HG02870 (cell line): Measurements from ENCODE around the gene KLF3.
"Not testable (repeated sequence)": the region's sequence is repeated elsewhere in the genome, so short reads cannot be mapped to it uniquely, and the experiment has no call there.

Experiments
- ATAC-seq: cut with Tn5 transposase; IDR thresholded peaks from one replicate; pipeline ENCODE4 v1.9.1; 2021; ENCODE audit warnings: mild to moderate bottlenecking, moderate library complexity; ENCODE audit not compliant: unreplicated experiment

The KLF3 gene

DNA sequence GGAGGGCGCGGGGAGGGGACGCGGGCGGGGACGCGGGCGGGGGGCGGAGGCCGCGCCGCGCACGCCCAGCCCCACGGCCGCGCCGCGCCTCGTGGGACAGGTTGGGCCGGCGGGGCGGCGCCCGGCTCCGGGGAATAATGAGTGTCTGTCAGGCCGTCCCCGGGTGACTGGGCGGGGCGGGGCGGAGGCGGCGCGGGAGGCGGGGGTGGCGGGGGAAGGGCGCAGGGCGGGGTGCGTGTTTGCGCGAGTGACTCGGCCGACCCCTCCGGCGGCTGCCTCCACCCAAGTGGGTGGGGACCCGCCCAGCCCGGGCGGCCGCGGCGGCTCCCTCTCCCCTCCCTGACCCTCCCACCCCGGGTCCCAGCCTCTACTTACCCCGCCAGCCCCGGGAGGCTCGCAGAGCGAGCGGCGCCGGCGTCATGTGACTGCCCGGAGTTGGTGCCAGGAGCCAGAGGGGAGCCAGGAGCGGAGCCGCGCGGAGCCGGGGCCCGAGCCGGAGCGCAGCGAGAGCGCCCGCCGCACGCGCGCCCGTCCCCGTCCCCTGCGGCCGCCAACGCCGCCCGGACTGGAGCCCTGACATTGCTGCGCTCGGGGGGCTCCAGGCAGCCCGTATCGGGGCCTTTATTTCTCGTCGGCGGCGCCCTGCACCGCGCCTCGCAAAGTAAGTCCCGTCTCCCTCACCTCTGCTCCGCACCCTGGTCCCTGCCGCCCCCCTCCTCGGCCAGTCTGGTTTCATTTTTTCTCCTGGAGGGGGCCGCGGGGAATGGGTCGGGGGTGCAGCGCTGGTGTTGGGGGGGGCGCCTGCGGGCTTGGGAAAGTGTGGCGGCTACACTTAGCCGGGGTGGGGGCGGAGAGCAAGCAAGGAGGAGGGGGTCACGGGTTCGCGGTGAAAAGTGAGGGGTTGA, at the start of gene KLF3:
Gene KLF3 (plus strand): TSS at position 399 of the 905 bp plus-strand sequence. CDS start 16,427 bp downstream, outside the sequence.
- peak; percentile 75 for ATAC-seq

DNA sequence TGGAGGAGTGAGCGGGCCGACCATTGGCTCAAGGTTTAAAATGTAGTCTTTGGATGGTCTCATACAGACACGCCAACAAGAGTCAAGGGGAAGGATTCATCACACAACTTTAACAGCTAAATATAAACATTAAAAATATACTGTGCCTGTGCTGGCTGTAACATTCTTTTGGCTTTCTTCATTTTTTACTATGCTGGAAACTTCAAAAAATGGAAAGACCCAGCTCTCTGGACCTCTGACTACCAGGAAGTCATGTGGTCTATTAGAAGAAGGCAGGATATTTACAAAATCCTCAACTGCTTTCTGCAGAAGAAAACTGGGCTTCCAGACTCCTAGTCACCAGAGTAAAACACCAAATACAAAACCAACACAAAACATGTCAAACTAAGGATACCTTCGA, 49.8 kb upstream of the KLF3 start:
- ATAC-seq = no peak

DNA sequence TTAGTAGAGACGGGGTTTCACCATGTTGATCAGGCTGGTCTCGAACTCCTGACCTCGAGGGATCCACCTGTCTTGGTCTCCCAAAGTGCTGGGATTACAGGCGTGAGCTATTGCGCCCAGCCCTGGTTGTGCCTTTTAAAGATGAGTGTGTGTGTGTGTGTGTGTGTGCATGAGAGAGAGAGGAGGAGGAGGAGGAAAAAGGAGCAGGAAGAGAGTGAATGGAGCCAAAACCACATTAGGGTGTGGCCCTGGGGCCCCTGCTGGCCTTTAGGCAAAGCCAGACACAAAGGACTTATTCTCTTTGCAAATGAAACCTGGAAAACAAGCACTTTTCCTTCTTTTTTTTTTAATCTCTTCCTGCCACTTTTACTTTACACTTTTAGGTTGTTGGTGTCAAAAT, 48.2 kb upstream of the KLF3 start:
- no peak for ATAC-seq

DNA sequence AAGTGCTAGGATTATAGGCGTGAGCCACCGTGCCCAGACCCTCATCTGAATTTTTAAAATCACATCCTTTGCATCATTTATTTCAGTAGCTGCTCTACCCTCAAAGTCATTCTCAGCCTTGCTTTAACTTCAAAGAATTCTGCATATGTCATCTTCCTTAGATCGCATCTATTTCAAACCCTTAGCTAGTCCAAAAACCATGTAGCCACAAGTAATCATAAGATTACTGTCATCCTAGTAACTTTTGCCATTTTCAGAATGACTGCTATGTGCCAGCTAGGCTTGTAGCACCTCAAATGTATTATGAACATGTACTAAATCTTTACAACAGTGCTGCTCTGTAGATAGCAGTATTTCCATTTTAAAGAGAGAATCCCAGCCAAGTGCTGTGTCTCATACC, 45.5 kb upstream of the KLF3 start:
- ATAC-seq = no peak

DNA sequence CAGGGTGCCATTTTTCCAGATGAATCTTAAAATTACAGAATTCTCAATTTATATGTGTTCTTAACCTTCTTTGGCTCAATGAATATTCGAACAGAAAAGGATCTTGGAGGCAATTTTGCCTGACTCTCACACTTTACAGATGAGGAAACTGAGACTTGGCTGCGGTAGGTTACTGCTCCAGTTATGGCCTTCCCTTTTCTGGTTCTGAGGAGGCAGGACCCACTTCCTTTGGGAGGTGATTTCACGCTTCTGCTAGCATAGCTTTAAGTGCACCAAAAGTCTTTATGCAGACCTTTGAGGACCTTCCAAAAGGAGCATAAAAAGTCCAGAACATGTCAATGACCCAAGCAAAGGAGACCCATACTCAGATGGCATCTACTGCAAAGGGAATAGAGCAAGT, 44.7 kb upstream of the KLF3 start:
- ATAC-seq = no peak

DNA sequence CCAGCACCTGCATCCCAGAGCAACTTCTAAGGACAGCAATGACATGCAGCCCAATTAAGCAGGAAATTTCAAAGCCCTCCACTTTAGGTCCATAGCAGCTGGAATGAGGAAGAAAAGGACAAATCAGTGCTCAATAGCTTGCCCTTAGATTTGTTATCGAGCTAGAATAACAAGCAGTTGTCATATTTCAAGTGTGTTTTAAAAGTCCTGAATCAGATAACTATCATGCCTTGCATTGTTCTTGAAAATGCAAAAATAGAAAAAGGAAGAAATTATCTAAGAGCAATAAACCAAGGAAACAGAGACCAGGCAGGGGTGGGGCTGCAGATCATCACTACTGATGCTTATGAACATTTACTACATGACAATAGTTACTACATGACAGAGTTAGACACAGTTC, 43.9 kb upstream of the KLF3 start:
- no peak for ATAC-seq

DNA sequence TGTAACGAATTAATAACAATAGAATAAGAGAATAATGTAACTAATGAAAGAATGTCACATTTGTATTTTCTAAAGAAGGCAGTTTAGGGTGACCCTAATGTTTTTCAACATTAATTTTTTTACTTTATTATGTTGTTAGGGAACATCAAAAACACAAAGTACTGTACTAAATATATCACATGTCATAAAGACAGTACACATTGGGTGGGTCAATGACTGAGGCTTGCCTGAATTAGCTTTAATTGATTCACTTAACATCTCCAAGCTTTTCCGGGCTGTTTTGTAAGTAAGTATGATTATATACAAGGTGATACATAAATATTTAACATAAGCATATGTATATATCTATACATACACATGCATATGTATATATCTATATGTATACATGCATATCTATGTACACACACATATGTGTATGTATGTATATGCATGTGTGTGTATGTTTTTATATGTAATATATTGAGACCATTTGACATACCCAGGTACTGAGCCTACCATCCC, 43.4 kb upstream of the KLF3 start:
- no peak for ATAC-seq

DNA sequence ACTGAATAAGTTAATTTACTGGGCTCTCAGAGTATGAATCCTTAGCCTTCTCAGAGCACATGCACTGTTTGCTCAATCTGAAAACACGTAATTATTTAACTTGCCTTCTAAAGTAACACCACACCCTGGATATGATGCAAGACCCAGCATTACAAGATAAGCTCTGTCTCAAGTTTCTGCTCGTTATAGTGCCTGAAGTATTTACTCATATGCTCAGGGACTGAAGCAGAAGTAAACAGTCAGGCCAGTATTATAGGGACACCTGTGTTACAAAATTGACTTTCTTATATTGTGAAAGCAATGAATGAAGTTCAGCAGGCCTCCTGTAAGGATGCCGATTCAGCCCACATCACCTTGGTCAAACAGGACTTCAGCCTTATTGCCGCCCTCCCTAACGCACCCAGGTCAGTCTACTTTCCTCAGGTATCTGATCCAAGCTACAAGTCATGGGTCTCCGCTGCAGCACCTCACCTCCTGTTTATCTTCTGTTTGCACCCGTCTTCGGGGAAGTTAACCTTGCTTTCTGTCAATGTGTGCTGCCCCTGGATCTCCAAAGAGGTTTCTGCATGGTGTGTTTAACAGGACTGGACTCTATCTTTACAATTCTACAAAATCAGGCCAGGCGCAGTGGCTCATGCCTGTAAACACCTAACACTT, 42.8 kb upstream of the KLF3 start:
- ATAC-seq = no peak

DNA sequence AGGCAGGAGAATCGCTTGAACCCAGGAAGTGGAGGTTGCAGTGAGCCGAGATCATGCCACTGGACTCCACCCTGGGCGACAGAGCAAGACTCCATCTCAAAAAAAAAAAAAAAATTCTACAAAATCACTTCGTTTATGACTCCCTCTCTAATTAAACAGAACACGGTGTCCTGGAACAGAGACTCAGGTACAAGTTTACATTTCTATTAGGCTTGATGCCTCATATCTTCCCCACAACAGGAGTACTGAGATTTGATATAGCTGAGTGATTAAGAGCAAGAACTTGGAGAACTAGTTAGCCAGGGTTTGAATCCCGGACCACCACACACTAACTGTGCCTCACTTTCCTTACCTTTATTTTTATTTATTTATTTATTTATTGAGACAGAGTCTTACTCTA, 42.2 kb upstream of the KLF3 start:
- no peak for ATAC-seq

DNA sequence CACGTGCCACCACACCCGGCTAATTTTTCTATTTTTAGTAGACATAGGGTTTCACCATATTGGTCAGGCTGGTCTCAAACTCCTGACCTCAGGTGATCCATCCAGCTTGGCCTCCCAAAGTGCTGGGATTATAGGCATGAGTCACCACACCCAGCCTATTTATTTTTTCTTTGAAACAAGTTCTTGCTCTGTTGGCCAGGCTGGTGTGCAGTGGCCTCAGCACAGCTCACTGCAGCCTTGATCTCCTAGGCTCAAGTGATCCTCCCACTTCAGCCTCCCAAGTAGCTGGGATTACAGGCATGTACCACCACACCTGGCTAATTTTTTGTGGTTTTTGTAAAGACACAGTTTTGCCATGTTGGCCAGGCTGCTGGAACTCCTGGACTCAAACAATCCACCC, 41.7 kb upstream of the KLF3 start:
- not testable (repeated sequence) for ATAC-seq

DNA sequence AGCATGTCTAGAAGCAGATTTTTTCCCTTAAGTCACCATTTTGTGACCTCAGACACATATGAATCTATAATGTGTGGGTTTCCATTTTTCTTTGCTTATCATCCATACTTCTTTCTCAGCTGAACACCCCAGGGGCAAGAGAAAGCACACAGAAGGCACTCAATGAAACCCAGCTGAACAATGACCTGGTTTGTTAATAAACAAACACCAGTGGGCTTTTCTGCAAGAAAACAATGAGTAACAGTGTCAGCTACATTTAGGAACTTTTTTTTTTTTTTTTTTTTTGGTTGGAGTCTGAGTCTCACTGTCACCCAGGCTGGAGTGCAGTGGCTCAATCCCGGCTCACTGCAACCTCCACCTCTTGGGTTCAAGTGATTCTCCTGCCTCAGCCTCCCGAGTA, 40.7 kb upstream of the KLF3 start:
- no peak for ATAC-seq

DNA sequence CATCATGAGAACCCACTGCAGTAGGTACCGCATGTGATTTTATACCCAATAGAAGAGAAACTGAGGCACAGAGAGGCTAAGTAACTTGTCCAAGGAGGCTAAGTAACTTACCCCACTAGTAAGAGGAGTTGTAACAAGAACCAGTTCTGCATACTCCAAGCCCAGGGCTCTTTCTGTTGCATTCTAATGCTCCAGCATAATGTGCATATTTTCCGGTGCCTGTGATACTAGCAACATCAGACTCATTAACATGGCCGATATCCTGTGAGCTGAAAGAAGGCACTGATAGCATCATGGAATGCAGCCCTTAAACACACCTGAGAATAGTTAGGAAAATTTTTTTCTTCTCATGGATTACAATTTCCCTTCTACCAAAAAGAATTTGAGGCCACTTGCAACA, 39.7 kb upstream of the KLF3 start:
- no peak for ATAC-seq

DNA sequence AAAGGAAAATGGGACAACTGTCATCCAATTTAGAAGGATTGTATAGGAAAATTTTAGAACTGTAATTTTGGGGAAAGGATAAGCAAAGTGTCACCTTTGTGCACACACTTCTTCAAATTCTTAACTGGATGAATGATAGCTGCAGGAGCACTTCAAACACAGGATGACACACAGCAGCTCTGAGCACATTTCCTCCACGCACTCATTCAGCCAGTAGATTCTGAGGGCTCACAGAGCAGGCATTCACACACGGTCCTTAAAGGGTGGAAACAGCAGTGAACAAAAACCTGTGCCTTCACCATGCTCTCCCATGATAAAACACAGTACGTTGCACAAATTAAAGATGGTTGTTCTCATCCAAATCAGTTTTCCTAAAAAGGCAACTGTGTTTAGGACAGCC, 38.5 kb upstream of the KLF3 start:
- no peak for ATAC-seq

DNA sequence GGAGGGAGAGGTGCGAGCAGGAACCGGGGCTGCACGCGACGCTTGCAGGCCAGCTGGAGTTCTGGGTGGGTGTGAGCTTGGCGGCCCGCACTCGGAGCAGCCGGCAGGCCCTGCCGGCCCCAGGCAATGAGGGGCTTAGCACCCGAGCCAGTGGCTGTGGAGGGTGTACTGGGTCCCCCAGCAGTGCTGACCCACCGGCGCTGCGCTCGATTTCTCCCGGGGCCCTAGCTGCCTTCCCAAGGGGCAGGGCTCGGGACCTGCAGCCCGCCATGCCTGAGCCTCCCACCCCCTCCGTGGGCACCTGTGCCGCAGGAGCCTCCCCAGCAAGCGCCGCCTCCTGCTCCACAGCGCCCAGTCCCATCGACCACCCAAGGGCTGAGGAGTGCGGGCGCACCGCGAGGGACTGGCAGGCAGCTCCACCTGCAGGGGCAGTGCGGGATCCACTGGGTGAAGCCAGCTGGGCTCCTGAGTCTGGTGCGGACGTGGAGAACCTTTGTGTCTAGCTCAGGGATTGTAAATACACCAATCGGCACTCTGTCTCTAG, 37.0 kb upstream of the KLF3 start:
- not testable (repeated sequence) for ATAC-seq

DNA sequence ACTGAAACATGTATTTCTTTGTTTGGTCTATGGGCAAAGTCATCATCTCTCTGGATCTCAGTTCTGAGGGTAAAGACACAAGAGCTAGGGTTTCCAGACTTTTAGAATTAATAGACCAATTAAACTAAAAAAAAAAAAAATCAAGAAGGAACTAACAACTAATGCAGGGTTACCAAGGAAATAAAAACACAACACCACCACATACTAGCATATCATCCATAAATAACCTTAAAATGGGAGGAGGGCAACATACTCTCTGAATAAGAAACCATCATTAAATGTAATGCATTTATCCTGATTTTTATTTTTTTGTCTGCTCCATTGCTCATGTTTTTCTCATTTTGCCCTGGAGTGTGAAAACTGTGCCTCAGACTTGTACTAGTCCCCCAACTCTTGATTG, 33.5 kb upstream of the KLF3 start:
- no peak for ATAC-seq

DNA sequence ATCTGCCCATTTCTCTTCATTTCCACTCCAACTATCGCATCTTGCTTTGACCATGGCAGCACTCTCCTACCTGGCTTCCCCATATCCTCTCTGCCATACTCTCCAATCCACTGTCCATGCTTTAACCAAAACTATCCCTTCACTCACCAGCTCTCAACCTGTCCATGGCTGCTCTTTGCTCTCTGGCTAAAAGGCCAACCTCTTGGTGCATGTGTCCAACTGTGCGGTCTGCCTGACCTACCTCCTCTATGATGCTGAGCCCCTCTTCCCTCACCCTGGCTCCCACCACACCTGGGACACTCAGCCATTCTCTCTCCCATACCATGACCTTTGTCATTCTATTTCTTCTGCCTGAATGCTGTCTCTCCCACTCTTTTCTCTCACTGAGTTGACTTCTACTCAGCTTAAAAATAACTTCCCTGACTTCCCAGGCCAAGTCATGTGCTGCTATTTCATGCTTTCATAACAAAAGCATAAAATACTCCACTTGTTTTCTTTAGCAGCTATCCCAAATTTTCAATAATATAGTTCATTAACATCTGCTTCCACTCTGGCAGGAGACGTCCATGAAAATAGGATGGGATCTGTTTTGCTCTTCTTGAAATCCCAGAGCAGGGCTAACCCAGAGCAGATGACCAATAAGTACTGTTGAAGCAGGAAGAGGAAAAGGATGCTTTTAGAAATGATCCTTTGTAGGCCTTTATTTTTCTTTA, 29.8 kb upstream of the KLF3 start:
- ATAC-seq = no peak

DNA sequence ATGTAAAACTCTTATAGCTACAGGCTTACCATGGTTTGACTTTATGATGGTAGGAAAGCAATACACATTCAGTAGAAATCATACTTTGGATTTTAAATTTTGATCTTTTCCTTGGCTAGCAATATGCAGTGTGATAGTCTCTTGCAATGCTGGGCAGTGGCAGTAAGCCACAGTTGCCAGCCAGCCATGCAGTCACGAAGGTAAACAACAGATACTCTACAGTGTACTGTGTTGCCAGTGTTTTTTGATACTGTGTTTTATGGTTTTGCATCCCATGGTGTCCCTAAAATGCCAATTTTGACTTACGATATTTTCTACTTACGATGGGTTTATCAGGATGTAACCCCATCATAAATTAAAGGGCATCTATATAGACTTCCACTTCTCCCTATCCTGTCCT, 24.8 kb upstream of the KLF3 start:
- ATAC-seq = no peak

DNA sequence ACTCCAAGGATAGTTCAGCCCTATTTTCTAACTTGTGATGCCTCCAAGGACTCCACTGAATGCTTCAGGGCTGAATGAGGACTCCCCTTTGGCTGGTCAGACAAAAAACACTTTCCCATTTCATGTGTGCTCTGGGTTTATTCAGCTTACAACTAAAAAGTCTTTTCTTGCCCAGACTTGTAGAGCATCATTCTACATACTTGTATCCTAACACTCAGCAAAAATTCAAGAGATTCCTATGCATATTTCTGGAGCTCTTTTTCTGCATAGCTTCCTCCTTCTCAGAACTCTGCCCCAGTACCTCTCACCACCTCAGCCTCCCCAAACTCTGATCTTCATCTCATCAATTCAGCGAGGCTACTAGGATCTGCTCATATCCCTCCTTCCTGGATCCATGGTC, 22.2 kb upstream of the KLF3 start:
- ATAC-seq = no peak

DNA sequence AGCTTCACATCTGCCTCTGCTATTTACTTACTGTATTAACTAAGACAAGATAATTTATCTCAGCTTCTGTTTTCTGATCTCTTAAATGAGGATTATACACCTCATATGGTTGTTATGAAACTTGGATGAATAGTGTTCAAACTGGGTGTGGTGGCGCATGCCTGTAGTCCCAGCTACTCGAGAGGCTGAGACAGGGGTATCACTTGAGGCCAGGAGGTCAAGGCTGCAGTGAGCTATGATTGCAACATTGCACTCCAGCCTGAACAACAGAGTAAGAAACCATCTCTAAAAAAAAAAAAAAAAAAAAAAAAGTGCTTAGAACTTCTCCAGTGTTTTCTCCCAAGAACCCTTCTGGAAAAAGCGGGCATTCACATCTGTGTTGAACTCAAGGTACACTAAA, 19.8 kb upstream of the KLF3 start:
- ATAC-seq = no peak

DNA sequence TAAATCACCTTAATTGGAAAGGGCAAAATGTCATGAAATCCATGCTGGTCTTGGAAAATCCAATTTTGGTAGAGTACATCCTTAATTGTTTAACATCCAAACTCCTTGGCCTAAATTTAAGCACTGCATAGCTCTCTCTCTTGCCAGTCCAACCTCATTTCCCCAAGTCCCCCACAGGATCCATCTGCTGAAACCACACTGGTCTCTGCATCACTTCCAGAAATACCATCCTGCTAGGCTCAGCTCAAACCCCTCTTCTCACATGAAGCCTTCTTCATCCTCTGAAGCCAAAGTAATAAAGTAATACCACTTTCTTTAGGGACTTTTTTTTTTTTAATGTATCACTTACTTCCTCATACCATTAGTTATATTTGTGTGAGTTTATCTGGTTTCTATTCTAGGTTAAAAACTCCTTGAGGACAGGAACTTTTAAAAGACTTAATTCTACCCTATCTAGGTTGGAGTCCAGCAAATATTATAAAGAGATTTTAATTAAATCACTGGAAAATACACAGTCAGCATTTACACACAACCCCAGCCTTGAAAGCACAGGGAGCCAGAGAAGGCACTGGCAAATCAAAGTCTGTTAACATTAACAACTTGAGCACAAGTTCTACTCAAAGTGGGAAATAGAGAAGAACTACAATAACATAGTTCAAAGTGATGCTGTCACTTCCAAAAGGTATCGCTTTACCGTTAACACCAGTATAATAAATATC, 16.7 kb upstream of the KLF3 start:
- no peak for ATAC-seq

DNA sequence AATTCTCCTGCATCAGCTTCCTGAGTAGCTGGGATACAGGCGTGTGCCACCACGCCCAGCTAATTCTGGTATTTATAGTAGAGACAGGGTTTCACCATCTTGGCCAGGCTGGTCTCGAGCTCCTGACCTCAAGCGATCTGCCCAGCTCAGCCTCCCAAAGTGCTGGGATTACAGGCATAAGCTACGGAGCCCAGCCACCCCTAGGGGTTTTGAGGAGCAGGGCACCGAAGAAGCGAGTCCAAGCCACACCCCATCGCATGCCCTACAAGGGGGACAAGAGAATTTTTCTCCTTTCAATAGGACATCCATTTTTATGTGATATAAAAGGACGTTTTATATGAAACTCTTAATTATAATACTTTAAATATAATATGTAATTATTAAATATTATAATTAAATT, 13.9 kb upstream of the KLF3 start:
- no peak for ATAC-seq
